HG03095 (cell line): Measurements from ENCODE around the gene RARRES1.

Experiments
- ATAC-seq: cut with Tn5 transposase; IDR thresholded peaks from one replicate; pipeline ENCODE4 v1.9.1; 2021; ENCODE audit warnings: moderate library complexity; ENCODE audit not compliant: unreplicated experiment

Gene RARRES1

DNA sequence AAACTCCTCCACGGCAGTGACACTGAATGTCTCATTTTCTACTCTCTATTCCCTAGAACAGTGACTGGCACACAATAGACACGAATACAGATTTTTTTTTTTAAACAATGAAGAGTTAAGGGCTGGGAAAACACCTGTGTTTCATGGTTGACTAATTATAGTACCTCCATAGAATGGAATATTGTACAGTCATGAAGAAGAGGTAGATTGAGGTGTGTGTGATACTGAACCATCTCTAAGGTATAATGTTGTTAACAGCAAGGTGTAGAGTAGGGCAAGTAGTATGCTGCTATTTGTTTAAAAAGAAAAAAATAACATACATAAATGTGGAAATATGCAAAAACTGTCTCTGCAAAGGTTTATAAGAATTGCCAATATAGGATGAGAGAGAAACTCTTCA is 5.2 kb upstream of the RARRES1 start:
- ATAC-seq: no peak

DNA sequence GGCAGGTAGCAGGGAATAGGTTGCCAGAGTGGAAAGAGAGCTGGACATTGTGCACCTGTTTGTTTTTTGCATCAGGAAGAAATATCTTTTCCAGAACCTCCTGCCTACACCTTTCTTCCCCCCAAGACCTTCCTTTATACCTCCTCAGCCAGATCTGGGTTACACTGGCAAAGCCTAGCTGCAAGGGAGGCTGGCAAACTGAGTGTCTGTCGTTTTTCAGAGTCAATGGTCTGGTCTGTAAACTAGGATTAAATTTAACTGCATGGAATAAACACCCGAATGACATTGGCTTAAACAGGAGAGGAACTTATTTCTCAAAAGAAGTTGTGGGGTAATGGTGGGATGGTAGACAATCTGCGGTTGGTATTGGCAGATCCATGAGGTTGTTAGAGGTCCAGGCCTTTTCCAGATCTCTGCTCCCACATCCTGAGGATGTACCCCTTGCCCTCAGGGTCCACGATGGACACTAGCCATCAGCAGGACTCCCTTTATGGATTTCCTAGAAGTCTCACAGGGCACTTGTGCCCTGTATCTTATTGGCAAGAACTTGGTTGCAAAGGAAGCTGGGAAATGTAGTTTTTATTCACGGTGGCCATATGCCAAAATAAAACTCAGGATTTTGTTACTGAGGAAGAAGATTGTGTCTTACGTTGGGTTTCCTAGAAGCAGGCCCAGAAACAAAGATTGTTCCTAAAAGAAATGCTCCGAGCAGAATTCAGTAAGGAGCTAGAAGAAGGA is 3.2 kb upstream of the RARRES1 start:
- ATAC-seq: no peak

DNA sequence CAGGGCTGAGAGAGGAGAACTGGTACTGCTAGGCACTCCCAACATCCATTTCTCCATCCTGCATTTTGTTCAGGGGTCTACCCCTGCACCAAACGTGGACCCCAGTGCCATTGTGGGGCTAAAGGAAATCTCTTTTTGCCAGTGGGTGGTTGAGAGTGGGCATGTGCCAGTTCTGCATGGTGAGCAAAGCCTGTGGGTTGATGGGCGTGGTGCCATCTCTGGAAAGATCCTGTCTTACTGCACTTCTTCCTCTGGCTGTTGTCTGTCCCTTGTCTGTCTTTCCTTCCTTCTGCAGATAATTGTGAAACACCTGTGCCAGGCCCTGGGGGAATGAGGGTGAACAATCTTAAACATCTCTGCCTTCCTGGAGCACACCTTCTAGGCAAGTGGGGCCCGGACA is 1.4 kb upstream of the RARRES1 start:
- ATAC-seq: no peak

DNA sequence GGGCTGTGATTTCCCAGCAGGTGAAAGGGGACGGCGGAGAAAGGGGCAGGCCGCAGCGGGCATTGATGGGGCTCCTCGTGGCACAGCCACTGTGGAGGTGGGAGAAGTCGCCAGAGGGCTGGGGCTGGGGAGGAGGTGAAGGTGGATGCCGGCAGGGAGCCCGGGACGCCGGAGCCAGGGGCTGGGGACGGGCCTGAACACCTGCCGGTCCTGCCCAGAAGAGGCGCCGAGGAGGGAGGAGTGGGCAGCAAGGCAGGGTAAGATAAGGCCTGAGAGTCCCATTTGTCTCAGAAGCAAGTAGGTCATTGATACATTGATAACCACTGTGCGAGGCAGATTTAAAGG is 571 bp upstream of the RARRES1 start:
- ATAC-seq: no peak

DNA sequence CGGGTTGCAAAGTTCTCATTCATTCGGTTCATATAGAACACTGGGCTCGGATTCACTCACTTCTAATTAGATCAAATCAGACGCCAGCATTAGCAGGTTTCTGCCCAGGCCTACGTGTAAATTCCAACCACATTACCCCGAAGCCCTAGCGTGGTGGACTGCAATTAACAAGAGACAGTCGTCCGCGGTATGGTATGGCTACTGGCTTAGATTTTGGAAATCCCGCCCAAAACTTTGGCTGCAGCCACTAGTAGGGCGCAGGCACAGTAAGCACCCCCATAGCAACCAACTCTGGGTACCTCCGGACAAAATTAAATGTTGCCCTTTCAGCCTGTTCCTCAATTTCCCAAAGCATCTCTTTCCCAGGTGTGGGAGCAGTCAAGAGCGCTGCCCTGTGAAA is 771 bp downstream of the RARRES1 start:
- no peak for ATAC-seq

DNA sequence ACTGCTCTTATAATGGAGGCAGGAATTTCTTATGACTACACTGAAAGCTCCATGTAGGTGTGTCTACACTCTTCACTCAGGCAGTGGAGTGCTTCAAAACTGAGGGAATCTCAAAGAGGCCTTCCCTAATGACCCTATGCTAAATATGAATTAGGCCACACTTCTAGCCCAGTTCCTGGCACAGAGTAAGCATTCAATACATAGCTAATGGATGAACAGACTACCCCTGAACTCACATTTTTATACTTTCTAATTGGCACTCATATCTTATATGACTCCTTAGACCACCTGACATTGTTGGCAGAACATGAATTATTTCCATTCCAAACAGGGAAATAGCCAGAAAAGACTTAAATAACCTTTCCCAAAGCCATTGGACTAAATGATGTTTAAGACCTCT is 3.4 kb downstream of the RARRES1 start:
- no peak for ATAC-seq

DNA sequence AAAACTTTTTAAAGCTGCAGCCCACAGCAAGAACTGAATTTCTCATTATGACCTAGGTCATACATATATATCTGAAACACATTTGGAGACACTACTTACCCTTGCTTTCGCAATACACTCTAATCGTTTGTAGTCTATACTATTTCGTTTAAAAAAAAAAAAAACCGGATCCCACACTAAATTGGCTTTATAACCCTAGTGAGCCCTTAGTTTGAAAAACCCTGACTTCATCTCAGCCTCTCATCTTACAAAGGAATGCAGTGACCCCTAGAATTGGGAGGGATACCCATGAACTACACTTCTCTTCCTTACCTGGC is 4.2 kb downstream of the RARRES1 start:
- no peak for ATAC-seq

DNA sequence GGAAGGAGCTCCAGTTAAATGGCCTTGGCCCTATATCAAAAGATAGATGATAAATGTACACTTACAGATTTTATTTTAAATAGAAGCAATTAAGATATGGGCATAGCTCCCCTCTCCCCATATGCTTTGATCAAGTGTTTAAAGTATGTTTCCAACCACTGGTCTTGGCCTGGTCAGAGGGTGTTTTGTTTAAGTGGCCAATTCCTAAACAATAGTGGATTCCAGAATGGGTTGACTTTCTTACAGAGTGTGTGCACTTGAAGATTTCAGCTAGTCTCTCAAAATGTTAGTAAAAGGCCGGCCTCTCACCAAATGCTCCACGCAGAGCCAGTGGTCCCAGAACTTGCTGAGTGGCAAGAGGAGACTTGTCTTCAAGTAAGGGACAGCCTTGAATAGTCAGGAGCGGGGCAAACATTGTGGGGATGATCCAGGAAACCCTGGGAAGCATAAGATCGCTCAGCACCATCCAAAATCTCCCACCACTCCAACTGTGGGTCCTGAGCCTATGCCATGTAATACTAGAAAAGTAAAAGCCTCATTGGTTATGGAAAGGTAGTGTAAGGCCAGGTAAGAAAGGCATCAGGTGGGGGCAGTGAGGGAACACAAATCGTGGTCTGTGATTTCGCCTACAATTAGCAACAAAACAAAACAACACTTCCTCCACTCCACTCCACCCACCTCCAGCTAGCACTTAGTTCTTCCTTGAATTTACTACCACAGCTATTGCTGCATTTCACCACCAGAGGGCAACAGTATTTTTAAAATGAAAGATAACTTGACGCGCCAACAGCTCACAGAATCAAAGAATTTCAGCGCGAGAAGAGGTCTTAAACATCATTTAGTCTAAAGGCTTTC is 4.8 kb downstream of the RARRES1 start:
- ATAC-seq: peak; percentile 81

DNA sequence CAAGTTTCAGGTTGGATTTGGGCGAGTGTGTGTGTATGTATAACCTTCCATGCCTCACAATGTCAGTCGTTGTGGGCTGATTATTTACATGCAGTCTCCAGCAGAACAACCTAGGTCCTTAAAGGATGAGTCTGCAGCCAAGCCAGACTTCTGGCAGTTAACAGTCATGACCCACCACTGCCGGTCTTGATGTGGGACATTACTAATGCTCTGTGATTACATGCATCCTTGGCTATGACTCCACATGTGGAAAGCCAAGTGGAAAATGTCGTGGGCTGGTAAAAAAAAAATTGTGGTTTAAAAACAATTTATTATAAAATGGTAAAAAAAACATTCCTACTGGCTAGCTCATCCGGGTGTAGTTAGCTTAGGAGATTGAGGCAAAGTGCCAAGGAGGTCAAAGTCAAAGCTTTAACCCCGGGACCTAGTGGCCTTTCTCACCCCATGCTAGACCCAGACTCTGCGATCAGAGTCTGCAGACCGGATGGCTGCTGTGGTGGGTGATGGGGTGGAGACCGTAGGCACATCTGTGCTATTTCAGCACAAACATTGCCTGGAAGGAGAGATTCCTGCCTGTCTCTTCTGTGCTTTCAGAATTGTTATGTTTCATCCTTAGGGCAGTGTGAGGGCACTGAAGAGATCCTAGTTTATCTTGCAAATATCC is 6.8 kb downstream of the RARRES1 start:
- ATAC-seq: no peak

DNA sequence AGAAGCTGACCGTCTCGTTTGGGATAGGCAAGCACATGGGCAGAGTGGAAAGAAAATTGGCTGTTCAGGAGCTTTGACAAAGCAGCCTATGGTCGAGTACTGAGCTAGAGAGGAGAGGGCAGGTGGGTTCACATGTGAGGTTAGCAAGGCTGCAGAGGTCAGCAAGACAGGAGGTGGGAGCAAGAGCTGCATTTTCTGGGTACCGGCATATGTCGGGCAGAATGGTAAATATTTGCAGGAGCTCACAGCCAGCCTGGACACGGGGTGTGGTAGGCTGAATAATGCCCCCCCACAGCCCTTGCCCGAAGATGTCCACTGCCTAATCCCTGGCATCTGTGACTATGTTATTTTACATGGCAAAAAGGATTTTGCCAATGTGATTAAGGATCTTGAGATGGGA is 8.3 kb downstream of the RARRES1 start:
- no peak for ATAC-seq

DNA sequence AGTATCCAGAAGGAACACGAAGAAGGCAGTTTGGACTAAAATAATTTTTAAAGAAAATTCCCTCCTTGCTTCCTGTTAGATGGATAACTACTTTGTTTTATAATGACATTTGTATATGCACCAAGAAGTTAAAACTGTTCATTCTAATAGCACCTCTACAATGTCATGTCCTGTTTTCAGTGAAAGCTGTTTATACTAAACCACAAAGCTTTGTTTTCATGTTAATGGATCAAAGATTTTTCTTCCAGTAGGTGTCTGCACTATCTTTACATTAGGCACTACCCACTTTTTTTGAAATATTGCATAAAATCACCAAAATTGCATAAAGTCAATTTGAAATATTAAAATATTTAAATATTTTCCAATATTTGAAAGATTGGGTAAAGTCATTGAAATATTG is 10.1 kb downstream of the RARRES1 start:
- no peak for ATAC-seq

DNA sequence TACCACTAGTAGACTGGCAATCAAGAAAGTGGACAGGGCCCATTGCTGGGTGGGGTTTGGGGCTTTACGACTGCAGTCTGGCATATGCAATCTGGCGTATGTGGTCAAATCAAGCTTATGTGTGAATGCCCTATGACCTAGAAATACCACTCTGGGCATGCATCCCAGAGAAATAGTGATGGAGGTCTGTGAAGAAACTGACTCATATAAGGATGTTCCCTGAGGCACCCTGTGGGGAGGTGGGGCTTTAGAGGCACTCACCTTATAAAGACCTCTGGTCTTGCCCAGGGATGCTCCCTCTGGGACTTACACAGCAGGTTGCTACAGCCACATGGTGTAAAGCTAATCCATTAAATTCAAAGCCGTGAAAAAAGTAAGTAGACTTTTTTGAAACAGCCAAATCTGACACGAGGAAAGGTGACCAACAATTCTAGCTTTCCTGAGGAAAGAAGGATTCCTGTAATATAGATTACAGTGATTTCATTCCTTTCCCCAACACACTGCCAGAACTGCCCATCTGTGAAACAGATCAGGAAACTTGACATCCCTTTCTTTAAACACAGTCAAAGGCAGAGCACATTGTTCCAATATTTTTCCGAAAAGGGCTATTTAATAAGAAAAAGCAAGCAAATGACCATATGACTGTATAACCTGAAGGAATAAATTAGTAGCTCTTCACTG is 13.6 kb downstream of the RARRES1 start:
- ATAC-seq: no peak

DNA sequence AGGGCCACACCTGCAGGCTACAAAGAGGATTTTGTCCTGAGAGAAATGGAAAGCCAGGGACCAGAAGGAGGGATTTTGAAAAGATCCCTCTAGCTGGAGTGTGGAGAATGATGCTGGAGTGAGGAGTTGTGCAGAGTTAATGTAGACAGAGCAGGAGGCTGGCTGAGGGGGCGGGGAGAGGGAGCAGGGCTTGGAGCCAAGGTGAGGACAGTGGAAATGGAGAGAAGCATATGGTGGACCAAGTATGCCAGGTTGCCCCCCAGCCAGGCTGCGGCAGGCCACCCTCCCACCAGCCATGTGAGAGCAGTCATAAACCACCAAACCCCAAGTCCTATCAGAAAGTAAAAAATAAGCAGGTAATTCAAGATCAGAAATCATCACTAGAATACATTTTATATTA is 14.7 kb downstream of the RARRES1 start:
- ATAC-seq: no peak

DNA sequence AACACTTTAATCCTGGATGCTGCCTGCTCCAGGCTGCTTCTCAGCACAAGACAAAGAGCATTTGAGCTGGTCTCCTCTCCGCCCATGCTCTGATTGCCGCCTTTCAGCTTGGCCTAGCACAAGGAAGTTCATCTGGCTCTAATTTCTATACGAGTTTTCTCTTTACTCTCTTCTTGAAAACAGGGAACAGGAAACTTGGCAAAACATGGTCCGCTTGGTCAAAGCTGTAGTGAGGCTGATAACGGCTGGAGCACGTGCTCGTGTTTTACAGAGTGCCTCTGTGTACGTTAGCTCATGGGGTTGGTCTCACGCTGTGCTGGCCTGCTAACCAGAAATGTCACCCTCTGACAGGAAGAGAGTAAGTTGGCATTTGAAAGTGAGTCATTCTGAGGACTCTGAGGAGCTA is 19.2 kb downstream of the RARRES1 start:
- no peak for ATAC-seq

DNA sequence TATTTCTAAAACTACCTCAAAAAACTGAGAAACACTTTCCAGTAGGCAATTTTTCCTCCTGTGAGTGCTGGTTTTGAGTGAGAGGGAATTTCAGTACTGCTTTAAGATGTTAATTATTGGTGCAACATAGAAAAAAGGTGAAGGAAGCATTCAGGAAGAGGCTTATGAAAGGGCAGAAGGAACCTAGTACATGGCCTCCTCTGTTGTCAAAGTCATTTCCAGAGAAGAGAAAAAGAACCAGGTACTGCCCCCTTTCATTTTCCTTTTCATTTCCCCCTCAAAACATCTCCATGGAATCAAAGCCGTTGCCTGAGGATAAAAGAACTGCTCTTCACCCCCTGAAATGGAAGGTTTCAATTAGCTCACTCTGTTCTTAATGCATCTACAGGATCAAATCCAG is 19.8 kb downstream of the RARRES1 start:
- ATAC-seq: peak; percentile 70

DNA sequence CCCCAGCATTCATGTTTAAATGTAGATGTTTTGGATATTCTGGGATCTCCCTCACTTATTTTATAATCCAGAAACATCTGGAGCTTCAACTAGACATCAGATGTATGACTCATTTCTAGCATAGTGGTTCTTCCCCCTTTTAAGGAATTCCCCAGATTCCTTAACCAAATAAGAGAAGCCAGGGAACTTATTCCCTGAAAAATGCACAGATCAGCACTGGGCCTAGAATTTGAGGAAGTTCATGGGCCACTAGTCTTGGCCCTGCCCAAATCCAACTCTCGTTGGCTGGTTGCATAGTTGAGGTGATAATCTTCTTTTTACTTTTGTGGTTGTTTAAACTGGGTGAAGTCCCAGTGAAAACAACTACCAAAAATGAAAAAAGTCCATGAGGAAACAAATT is 20.4 kb downstream of the RARRES1 start:
- ATAC-seq: no peak

DNA sequence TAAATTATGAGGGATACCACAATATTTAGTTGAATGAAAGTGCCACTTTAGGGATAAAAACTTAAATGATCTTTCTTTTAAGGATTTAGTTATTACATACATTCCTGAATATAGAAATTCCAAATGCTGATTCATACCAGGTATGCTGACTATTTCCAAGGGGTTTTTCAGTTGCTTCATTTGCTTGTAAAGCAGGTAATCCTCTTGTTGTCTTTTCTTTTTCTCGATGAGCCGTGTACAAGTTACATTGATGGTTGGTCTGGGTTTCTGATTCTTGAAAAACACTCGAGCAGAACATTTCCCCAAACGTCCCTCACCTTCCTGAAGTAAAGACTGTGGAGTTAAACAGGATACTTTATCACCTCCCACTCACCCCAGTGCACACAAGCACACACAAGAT is 21.7 kb downstream of the RARRES1 start:
- ATAC-seq: no peak

DNA sequence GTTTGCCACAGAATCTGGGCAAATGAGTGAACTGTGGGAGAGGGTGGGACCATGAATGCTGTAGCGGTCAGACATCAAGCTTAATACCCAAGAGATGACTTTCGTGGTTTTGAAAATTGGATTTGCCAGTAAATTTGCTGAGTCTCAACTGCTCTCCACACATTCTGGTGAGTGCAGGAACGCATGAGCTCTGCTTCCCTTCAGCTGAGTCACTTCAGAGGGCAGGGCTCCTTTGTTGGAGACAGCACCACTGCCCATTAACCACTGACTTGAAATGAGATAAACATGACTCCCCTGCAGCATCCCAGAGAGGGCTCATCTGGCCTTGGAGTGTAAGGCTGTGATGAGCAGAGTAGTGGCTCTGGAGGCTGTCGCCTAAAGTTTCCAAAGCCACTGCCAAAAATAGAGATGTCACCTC is 22.6 kb downstream of the RARRES1 start:
- ATAC-seq: no peak

DNA sequence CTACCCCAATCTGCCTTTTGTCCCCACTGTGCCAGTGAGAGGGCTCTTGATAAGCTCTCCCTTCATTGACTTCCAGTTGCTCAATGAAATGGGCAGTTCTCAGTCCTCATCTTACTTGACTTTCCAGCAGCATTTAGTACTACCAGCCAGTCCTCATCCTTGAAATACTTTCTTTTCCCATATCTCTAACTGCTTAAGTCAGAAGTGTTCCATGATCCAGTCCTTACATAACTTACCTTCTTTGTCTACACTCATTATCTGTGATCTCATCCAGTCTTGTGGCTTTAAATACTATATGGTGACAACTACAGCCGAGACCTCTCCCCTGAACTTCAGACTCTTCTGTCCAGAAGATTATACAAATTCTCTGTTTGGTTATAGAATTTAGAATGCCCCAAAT is 28.7 kb downstream of the RARRES1 start:
- ATAC-seq: no peak

DNA sequence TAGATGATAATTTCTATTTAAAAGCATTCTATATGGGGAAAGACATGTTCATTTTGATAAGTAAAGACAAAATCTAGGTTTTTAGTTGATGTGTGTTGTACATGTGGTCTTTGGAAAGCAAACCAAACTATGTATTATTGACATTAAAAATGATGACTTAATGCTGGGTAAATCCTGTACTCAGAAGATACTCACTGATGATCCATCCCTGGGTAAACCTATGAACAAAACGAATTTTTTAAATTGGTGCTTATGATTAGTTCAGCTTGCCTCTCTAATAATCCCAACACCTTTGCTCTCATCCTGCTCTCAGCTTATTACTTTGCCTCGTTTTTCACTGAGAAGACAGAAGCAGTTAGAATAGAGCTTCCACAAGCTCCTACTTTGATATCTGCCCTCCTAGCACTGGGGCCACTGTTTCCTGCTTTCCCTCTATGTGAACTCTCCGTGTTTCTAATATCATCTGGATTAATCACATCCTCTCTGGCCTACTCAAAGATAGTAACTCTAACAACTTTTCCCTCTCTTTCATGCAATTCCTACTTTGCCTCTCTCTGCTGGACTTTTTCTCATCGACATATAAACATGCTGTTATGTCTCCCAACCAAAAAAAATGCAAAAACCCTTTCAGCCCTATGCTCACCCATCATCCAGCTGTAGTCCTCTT is 29.3 kb downstream of the RARRES1 start:
- no peak for ATAC-seq

DNA sequence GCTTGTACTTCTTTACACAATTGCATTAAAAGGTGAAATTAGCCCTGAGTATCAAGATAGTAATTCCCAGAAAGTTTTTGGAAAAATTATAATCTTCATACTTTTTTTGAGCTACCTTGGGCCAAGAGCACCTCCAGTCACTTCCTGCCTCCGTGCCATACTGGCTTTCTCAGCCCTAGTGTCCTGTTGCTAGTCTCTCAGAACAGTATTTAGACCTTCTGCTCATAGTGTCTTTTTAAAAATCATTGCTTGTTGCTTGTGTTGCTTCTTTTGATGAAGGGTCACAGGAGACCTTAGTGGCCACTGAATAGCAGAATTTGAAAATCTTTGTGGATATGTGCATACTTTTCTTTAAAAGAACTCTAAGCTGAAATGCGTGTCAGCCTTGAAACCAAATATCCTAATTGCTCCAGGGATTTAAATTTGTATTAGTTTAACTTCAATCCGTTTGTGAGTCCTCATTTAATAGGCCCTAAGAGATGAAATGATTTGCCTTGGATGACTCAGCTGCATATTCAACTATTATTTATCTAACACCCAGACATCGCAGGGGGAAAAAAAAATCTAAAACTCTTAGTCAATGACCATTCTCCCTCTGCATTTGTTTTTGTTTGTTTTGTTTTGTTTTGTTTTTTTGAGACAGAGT is 30.7 kb downstream of the RARRES1 start:
- no peak for ATAC-seq
